T-helper 1 cell (primary cell): ENCODE data around the gene TMA7.

ENCODE experiments used
- DNase-seq, 5 donors: peaks; one replicate each; pipeline ENCODE4 v3.0.0-alpha.2; 2012 to 2020

The TMA7 gene

GRCh38 chr3:48423883-48424695 lies 16.0 kb upstream of the TMA7 start:
- no peak for DNase-seq

- DNase-seq: no peak
Measured at GRCh38 chr3:48425281-48425812, 14.7 kb upstream of the TMA7 start.

GRCh38 chr3:48426401-48426909 lies 13.6 kb upstream of the TMA7 start:
- no peak for DNase-seq

- no peak for DNase-seq
Measured at GRCh38 chr3:48426944-48427629, 13.0 kb upstream of the TMA7 start.

GRCh38 chr3:48427630-48427962 lies 12.5 kb upstream of the TMA7 start:
- no peak for DNase-seq

- no peak for DNase-seq
Measured at GRCh38 chr3:48428088-48428571, 11.9 kb upstream of the TMA7 start.

GRCh38 chr3:48428572-48429316 lies 11.3 kb upstream of the TMA7 start:
- no peak for DNase-seq

GRCh38 chr3:48429317-48429959 lies 10.6 kb upstream of the TMA7 start:
- peak; percentile 37 to 71 (median 59) for DNase-seq

GRCh38 chr3:48429960-48430707 lies 9.9 kb upstream of the TMA7 start, which contains the start of gene PLXNB1:
PLXNB1 (minus strand) TSS chr3:48430086; CDS start chr3:48424611, 5,475 bp downstream.
- DNase-seq: no peak

GRCh38 chr3:48430708-48431101 lies 9.4 kb upstream of the TMA7 start:
- no peak for DNase-seq

GRCh38 chr3:48431224-48432029 lies 8.6 kb upstream of the TMA7 start:
- DNase-seq: no peak

- no peak for DNase-seq
Measured at GRCh38 chr3:48432411-48433371, 7.4 kb upstream of the TMA7 start.

- no peak for DNase-seq
Measured at GRCh38 chr3:48433472-48434118, 6.5 kb upstream of the TMA7 start.

GRCh38 chr3:48434591-48435222 lies 5.3 kb upstream of the TMA7 start:
- DNase-seq: no peak

GRCh38 chr3:48435223-48435595 lies 4.8 kb upstream of the TMA7 start:
- DNase-seq: no peak

- DNase-seq: peak; percentile 73 to 82 (median 78)
Measured at GRCh38 chr3:48435774-48436476, 4.1 kb upstream of the TMA7 start.

- no peak for DNase-seq
Measured at GRCh38 chr3:48436477-48436787, 3.6 kb upstream of the TMA7 start.

- DNase-seq: no peak
Measured at GRCh38 chr3:48436855-48437254, 3.2 kb upstream of the TMA7 start.
